Fibroblast of pulmonary artery (primary cell): Measurements from ENCODE around the gene CCDC112.

Experiments used
- DNase-seq: peaks from one replicate; pipeline ENCODE4 v3.0.0-alpha.2; 2010; ENCODE audit warnings: low read depth
- H3K4me3 ChIP-seq: replicated peaks from 2 replicates; pipeline ENCODE4 v1.5.1; 2011; ENCODE audit warnings: low read depth, mild to moderate bottlenecking, control low read depth, low read length, moderate library complexity
- TF ChIP-seq, protein P1 (sequence below): IDR thresholded peaks from 2 replicates; pipeline ENCODE4 v1.5.1; 2011; ENCODE audit warnings: mild to moderate bottlenecking, control low read depth, low read length, inconsistent platforms; ENCODE audit errors: missing control alignments

Gene CCDC112

DNA sequence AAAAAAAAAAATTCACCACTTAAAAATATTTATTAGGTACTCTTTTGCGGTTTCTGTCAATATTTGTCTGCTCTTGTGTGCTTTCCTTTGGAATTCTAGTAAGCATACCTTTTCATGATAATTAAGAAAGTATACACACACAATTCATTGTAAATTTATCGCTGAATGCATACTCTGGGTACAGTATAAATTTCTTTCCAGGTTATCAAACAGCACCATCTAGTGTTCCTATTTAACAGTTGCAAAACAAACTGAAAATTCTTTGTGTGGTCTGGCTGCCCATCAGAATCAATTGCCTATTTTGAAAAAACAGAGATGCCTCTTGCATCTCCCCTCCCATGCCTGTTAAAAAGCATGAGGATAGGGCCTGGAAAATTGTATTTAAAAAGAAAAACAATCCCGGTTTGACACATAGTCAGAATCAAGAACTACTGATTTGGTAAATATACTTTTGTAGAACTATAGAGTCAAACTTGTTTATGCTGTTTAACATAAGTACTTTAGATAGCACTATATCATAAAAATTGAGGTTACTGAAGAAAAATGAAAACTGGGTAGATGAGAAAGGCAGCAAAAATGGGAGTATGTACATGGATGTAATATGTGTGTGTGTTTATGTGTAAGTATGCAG is 50.0 kb downstream of the CCDC112 start:
- peak; percentile 62 for DNase-seq
- TF ChIP-seq, protein P1, sequence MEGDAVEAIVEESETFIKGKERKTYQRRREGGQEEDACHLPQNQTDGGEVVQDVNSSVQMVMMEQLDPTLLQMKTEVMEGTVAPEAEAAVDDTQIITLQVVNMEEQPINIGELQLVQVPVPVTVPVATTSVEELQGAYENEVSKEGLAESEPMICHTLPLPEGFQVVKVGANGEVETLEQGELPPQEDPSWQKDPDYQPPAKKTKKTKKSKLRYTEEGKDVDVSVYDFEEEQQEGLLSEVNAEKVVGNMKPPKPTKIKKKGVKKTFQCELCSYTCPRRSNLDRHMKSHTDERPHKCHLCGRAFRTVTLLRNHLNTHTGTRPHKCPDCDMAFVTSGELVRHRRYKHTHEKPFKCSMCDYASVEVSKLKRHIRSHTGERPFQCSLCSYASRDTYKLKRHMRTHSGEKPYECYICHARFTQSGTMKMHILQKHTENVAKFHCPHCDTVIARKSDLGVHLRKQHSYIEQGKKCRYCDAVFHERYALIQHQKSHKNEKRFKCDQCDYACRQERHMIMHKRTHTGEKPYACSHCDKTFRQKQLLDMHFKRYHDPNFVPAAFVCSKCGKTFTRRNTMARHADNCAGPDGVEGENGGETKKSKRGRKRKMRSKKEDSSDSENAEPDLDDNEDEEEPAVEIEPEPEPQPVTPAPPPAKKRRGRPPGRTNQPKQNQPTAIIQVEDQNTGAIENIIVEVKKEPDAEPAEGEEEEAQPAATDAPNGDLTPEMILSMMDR, result peak; percentile 68
- no peak overlapping the region for H3K4me3 ChIP-seq

DNA sequence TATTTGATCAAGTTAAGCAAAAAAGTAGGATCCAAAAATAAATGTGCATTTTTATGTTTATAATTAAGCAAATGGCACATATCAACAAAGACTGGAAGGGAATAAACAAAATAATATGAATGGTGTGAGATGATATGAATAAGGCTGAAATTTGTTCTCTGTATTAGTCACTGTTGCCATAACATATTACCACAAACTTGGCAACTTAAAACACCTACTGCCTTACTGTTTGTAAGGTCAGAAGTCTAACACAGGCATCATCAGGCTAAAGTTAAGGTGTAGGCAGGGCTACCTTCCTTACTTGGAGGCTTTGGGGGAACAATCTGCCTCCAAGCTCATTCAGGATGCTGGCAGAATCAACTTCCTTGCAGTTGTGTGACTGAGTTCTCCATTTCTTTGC is 53.0 kb downstream of the CCDC112 start:
- DNase-seq, result peak; percentile 39
- H3K4me3 ChIP-seq, result no peak overlapping the region
- TF ChIP-seq, protein P1, result no peak

DNA sequence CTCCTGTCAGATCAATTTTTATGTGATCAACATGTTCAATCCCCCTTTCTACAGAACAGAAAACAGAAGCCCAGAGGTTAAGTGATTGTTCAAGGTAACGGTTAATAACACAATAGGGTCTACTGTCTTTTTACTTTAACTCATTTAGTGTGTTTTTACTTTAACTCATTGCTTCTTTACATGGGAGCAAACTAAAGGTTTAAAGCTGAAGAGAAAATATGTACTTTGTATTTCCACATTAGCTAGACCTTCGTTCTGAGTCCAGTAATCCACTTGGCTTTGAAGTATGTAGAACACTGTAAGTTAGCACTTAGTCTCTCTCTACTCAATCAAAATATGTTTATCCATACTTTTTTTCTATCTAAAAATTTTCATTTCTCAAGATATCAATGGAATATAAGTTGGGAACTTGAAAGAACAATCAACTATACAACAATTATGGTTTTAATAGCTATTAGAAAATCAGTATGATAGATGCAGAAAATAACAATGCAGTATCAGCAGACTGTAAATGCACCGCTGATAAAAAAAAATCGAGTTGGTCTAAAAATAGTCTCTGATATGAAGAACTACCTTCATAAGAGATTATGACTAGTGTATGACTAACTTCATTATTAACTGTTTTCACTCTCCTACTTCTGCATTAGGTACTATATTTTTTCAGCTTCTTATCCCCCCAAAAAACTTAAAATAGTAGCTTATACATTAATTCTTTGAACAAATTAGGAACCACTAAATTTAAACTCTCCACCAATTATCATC is 54.4 kb downstream of the CCDC112 start:
- no peak overlapping the region for H3K4me3 ChIP-seq
- TF ChIP-seq, protein P1, result no peak
- DNase-seq, result no peak

DNA sequence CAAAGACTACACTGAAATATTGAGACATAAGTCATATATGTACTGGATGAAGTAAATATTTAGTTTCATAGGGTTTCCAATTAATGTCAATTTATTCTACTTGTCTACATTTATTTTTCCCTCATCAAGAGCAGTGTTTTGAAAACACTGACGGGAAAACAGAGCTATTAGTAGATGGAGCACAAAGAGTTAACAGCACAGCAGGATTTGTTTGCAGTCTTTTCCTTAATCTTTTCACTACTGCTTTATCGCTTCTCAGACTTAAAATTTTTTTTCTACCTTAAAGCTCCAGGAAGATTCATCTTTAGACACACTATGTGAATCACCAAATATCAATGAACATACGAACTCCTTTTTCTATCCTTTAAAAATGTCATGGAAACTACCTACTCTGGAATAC is 59.4 kb downstream of the CCDC112 start:
- H3K4me3 ChIP-seq, result no peak overlapping the region
- DNase-seq, result no peak
- TF ChIP-seq, protein P1, result no peak

DNA sequence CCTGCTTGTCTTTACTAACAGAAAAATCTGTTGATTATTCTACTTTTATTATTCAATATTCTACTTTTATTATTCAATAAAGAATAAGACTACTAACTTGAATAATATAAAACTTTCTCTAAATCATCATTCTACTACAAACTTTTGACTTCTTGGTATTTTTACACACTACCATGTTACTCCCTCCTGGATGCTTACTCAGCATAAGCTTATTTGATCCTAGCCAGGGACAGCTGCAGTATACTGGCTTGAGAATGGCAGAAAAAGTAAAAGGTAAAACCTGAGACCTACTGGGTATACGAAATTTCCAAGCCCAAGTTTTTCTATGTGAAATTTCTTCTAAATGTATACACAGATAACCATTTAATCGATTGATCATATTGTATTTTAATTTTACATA is 59.9 kb downstream of the CCDC112 start:
- TF ChIP-seq, protein P1, result no peak
- DNase-seq, result no peak
- no peak overlapping the region for H3K4me3 ChIP-seq

DNA sequence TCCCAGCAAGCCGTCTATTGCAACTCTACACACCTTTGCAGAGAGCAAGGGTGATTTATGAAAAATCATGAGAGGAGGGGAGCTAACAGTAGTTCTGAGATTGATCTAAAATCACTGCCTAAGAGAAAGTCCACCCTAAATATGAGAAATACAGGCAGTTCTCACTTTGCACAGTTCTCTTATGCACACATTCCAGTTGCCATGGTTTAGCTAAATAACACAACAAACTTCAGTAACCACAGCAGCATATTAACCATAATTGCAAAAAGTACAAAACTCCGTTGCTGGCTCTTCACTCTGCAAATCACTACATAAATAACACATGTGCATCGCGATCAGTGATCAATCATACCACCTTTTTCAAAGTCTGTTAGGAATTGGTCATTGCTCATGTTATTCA is 64.9 kb downstream of the CCDC112 start:
- TF ChIP-seq, protein P1, result no peak
- DNase-seq, result peak; percentile 7
- H3K4me3 ChIP-seq, result no peak overlapping the region
